NCI-H526 (cell line): ENCODE measurements around the gene RFNG.

ENCODE experiments used
- DNase-seq, 2 experiments: peaks; one replicate each; lab custom pipeline; 2025; lab: John Stamatoyannopoulos, UW

RFNG gene

GRCh38 chr17:82058230-82058854, 6.7 kb upstream of the RFNG start:
- no peak for DNase-seq

GRCh38 chr17:82056729-82057621, 5.4 kb upstream of the RFNG start:
- no peak for DNase-seq

- DNase-seq = no peak
Observed at GRCh38 chr17:82055965-82056728, 4.5 kb upstream of the RFNG start.

GRCh38 chr17:82055023-82055964, 3.7 kb upstream of the RFNG start:
- no peak for DNase-seq

- DNase-seq = no peak
Observed at GRCh38 chr17:82054351-82055022, 2.9 kb upstream of the RFNG start.

GRCh38 chr17:82053556-82054263, 2.1 kb upstream of the RFNG start:
- DNase-seq = no peak

GRCh38 chr17:82053130-82053529, 1.5 kb upstream of the RFNG start:
- no peak for DNase-seq

GRCh38 chr17:82052638-82053059, 1.0 kb upstream of the RFNG start:
- DNase-seq = no peak

GRCh38 chr17:82050761-82051641, 610 bp downstream of the RFNG start:
- no peak for DNase-seq

- DNase-seq = no peak
Observed at GRCh38 chr17:82050152-82050760, 1.4 kb downstream of the RFNG start.

- no peak for DNase-seq
Observed at GRCh38 chr17:82049521-82049971, 2.1 kb downstream of the RFNG start.

GRCh38 chr17:82049106-82049505, 2.5 kb downstream of the RFNG start:
- DNase-seq = no peak

GRCh38 chr17:82048571-82048971, 3.0 kb downstream of the RFNG start:
- no peak for DNase-seq

- DNase-seq = no peak
Observed at GRCh38 chr17:82047914-82048570, 3.6 kb downstream of the RFNG start.

- DNase-seq = no peak
Observed at GRCh38 chr17:82047379-82047778, 4.2 kb downstream of the RFNG start.

GRCh38 chr17:82046903-82047302, 4.7 kb downstream of the RFNG start:
- no peak for DNase-seq

- DNase-seq = no peak
Observed at GRCh38 chr17:82045936-82046484, 5.6 kb downstream of the RFNG start.

GRCh38 chr17:82043507-82043906, 8.1 kb downstream of the RFNG start:
- no peak for DNase-seq
